ENCODE measurements around the gene SURF2.

- TF ChIP-seq EZH2 (IDR thresholded peaks at IDR 0.05; ENCODE audit: insufficient read depth, poor library complexity, severe bottlenecking) (no peak), EZH2phosphoT487 (IDR thresholded peaks at IDR 0.05; ENCODE audit: insufficient read depth, low read depth) (no peak)
Measured at GRCh38 chr9:133370685-133371084, 14.3 kb downstream of the SURF2 start.

All from GM23248 (cell line).